Measurements from ENCODE around the gene GRAP2.
"Not testable (repeated sequence)": the region's sequence is repeated elsewhere in the genome, so short reads cannot be mapped to it uniquely, and the experiment has no call there.

The GRAP2 gene

DNA sequence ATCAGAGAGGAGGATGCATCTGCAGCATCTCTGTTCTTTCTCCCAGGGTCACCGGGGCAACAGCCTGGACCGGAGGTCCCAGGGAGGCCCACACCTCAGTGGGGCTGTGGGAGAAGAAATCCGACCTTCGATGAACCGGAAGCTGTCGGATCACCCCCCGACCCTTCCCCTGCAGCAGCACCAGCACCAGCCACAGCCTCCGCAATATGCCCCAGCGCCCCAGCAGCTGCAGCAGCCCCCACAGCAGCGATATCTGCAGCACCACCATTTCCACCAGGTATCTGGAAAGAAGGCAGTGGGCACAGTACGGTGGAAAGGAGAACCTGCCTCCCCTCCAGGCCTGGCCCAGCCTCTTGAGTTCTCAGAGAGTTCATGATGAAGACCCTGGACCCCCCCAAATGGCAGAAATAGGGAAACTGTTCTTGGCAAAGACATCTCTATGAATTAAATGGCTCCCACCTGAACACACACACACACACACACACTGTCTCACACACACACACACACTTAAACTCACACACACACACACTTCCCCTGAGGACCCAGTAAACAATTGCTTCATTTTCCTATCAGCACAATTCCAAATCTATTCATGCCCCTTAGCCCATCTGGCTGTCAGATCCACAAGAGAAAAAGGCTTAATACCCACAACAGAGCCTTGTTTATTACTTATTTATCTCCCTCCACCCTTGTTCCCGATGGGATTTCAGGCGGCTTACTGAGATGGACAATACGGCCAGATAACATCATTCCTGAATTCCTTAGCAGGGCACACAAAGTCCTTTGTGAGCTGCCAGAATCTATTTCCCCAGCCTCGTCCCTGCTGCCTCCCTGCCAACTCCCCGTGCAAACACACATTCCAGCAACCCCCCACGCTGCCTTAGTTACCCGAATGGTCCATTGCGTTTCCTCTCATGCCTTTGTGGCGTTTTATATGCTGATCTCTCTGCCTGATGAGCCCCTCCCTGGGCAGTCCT lies 67.4 kb downstream of the GRAP2 start:
- FAIRE-seq, result no peak

DNA sequence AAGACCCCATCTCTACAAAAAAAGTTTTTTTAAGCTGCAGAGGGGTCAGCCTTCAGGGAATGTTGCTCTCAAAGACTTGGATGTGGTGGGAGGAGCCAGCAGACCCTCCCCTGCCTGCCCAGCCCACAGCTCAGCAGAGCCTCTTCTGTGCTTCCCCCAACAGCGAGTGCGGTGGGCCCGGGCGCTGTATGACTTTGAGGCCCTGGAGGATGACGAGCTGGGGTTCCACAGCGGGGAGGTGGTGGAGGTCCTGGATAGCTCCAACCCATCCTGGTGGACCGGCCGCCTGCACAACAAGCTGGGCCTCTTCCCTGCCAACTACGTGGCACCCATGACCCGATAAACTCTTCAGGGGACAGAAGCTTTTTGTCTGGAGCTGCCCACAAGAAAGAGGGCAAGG lies 69.9 kb downstream of the GRAP2 start:
- no peak for FAIRE-seq

DNA sequence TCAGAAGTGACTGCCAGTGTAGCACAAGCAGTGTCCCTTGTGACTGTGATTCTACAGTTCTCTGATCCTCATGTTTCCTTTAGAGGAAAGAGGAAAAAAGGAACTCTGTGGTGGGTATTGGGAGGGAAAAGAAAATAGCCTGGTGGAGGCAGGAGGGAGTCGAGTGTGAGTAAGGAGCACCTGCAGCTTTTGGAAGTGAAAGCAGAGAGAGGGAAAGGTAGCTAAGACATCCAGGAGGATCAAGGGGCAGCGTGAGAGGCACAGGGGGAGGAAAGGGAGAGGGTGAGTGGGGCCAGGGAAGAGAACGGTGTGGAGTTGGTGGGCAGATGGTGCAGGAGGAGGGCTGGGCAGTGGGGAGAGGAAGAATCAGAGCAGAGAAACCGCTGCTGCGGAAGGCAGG lies 71.8 kb downstream of the GRAP2 start:
- no peak for FAIRE-seq

DNA sequence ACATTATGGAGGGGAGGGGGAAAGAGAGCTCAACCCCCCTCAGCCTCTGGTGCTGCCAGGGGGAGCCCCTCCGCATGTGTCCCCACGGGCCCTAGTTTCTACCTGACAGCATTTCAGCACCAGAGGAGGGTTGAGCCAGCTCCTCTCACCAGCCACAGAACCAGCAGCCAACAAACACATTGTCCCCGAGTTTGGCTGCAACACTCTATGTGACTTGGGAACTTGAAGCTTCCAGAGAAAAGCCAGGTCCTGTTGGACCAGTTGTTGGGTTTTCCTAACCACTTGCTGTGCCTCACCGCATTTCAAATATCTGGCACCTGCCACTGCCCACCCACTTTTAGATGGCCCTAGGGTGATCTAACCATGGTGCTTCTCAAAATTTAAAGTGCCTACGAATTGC lies 72.8 kb downstream of the GRAP2 start:
- FAIRE-seq, result no peak

DNA sequence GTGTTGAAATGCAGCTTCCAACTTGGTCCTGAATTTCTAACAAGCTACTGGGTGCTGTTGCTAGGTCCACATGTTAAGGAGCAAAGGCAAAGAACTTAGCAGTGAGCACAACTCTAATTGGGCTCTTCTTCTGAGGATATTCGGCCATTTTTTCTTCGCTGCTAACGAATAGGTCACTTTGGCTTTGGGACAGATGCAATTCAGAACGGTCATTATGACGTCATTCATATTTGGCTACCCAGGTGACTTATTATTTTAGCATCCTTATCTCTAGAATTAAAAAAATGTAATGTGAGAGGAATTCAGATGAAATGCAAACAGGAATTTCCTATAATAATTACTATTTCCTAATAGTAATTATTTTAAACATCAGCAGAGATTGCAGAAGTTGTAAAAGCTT lies 73.2 kb downstream of the GRAP2 start:
- no peak for FAIRE-seq

DNA sequence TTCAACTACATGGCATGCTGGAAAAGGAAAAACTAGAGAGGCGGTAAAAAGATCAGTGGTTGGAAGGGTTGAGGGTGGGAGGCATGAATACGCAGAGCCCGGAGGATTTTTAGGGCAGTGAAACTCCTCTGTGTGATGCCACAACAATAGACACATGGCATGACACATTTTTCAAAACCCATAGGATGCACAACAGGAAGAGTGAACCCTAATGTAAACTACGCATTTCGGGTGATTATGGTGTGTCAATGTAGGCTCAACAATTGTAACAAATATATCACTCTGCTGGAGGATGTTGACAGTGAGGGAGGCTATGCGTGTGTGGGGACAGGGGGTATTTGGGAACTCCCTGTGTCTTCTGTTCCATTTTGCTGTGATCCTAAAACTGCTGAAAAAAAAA lies 78.2 kb downstream of the GRAP2 start:
- no peak for FAIRE-seq

DNA sequence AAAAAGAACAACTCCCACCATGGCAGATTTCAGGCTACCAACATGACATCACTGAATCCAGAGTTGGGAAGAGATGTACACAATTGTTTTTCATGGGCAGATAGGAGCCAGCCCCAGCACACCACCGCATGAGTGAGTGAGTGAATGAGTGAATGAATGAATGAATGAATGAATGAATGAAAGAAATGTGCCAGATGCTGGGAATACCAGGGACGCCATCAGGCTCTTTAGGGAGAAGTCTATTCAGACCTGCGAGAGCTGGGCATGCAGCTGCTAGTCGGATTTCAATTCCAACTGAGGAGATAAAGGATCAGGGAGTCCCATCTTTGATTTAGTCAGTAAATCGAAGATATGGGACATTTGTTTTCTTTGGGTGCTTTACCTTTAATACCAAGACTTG lies 78.6 kb downstream of the GRAP2 start:
- FAIRE-seq, result no peak

DNA sequence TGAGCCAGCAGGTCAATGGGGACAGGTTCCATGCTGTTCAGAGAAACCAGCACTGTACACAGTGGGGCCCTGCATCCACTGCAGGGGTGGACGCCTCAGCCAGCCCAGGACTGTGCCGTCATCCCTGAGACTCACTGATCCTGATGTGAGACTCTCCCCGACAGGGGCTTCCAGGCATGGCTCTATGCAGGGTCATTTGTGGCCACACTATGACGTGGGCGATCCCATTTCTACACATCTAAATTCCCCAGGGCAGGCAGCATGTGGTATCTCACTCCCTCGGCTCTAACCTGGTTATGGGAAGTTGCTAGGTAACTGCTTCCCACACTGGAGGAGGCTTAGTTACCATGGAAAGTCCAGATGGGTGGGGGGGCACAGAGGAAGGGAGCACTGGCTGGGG lies 79.7 kb downstream of the GRAP2 start:
- no peak for FAIRE-seq

DNA sequence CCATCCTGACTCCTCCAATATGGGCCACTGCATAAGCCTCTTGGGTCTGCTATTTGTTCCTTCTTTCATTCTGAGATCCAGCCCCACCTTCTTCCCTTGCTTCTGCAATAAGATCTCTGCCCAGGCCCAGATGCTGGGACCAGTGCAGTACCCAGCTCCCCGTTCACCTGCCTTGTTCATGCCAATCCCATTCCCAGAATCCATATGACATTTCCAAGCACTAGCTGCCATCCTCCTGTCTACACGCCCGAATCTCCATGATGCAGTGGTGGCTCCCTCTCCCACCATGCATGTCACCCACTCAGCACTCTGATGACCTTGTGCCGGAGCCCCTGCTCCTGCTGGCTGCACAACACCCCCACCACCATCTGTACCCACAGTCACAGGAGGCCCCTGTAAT lies 82.5 kb downstream of the GRAP2 start:
- no peak for FAIRE-seq

DNA sequence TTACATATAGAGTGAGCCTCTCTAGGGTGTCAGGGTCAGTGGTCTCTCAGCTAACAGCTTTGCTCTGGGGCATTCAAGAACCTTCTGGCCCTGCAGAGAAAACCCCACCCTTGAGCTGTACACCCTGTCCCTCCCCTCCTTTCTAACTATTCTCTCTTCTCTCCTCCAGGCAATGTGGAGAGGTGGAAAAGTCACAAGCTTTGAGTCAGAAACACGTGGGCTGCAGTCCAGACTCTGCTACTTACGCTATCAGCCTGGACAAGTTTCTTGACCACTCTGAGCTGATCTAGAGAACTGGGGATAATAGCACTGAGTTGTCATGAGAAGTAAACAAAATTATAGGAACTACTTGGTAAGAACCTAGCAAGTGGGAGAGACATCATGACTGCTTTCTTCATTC lies 83.1 kb downstream of the GRAP2 start:
- FAIRE-seq, result no peak

DNA sequence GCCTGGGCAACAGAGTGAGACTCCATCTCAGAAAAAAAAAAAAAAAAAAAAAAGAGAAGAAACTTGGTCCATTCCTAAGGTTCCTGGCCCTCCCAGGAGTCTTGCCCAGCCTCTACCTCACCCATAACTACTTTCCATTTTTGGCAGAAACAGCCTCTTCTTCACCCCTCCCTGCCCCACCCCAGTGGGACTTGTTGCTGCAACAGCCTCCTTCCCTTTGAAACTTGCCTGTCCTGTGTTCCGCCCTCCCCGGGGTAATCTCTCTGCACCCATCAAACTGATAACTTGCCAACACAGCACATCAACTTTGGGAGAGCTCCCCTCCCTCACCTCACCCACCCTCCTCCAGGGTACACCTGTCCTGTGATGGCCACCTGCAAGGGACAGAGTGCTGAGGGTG lies 83.9 kb downstream of the GRAP2 start:
- no peak for FAIRE-seq

DNA sequence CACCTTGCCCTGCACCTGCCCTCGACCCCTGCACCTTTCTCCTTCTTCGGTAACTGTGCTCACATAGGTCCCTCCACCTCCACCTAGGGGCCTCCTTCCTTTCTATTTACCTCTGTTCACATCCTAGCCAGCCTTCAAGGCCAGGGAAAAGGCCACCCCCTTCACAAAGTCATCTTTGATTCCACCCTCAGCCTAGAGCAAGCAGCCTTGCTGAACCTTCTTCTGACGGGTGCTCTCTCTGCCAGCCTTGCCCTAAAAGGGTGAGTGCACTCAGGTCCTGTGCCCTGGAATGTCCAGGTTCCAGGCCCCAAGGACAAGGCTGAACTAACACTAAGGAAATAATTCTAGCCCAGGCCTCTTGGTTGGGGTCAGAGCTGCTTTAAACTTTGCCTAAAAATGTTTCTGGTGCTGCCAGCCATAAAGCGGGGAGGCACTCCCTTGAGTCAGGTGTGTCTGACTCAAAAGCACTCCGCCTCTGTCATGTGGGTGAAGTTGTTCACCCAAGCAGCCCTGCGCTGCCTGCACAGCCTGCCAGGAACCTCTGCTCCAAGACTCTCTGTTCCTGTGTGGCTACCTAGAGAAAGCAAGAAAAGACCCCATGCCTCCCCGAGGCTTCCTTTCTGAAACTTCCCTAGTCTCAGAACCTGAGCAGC lies 84.6 kb downstream of the GRAP2 start:
- no peak for FAIRE-seq

DNA sequence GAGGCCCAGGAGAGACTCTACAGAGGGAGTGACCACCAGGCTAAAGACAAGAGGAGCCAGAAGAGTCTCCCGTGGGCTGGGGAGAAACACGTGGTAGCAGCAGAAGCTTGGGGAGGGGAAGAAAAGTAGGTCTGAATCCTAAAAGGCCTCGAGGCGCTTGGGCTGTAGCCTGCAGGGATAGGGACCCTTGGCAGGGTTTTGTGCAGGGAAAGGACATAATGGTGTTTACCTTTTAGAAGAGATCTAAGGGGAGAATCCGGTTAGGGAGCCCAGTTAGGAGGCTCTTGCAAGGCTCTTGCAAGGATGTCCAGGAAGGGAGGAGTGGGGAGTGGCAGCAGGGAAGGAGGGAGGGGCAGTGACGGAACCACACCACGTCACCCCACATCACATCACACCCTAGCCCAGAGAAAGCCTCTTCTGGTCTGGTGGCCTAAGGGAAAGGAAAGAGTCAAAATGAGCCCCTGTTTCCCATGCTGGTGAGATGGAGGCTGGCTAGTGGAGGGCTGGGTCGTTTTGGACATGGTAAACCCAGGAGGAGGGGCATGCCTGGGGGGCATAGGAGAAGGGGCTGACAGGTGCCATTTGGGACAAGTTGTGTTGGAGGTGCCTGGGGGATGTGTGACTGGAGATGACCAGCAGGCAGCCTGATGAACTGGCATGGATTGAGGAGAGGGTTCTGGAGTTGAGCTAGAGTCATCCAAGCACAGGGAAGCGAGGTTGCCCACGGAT lies 87.7 kb downstream of the GRAP2 start:
- no peak for FAIRE-seq

DNA sequence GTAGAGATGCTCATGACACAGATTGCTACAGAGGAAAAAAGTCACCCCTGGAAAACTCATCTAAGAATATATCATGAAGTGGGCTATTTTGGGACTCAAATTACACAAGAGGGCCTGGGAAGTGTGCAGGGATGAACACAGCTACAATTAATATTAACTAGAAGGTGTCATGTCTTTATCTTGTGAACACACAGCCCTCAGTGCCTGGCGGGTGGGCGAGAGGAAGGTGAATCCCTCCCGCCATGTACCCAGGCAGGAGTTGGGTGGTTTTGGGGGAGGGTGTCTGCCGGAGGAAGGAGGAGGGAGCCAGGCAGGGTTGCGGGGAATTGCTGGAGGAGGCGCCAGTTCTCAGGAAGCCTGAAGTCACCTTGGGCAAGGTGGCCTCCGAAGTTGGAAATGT lies 88.7 kb downstream of the GRAP2 start:
- no peak for FAIRE-seq

DNA sequence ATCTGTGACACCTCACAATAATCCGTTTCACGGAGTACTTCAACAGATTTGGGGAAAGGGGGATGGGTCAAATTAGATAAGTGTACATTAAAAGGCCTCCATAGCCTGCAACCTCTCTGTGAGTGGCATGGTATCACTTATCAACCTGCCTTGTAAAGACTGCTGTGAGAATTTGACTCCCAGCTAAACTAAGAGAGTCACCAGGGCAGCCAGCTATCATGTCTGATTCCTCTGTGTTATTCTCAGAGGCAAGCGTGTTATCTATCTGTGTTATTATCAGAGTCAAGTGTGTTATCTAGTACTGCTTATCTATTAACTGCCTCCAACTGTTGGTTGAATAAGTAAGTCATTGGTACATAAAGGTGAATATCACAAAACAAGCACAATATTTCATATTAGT lies 89.8 kb downstream of the GRAP2 start:
- no peak for FAIRE-seq

DNA sequence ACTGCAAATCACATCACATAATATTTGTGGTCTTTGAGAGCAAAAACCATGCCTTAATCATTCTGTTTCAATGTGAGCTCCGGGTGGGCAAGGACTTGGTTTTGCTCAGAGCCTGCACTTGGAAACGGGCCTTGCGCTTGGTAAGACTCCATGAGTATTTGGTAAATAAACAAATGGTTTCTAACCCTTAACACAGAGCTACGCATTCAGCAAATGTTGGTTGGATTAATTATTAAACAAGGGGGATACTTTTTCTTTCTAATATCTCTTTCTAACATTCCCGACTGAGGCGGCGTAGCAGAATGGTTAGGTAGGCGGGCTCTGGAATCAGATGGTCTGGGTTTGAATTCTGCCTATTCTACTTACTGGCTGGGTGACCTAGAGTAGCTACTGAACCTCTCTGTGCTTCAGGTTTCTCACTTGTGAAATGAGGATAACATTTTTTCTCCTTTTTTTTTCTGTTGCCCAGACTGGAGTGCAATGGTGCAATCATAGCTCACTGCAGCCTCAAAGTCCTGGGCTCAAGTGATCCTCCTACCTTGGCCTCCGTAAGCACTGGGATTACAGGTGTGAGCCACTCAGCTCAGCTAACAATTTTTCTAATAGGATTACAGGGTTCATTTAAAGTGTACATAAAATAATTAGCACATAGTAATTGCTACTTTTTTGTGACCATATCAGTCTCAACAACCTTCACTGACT lies 90.4 kb downstream of the GRAP2 start:
- no peak for FAIRE-seq

DNA sequence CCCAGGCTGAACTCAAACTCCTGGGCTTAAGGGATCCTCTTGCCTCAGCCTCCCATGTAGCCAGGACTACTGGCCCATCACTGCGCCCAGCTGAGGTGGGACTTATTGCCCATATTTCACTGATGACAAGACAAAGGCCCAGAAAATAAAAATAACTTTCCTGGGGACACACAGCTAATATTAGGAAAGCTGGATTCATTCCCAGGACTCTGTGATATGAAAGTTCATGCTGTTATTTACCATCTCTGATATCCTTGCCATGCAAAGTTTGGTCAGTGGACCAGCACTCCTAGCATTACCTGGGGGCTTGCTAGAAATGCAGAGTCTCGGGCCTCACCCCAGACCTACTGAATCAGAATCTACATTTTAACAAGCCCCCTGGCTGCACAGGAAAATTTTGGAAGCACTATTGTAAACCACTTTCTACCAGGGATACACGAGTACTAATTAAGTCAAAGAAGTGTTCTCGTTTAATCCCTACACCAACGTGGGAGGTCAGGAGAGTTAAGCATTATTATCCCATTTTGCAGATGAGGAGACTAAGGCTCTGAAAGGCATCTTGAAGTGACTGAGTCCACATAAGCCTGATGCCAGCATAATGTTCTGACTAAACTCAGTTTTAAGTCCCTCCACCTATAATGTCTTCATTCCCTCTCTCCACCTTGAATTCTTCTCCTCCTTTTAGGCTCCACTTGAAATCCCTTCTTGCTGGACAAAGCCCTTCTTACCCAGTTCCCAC lies 91.4 kb downstream of the GRAP2 start:
- FAIRE-seq, result no peak

DNA sequence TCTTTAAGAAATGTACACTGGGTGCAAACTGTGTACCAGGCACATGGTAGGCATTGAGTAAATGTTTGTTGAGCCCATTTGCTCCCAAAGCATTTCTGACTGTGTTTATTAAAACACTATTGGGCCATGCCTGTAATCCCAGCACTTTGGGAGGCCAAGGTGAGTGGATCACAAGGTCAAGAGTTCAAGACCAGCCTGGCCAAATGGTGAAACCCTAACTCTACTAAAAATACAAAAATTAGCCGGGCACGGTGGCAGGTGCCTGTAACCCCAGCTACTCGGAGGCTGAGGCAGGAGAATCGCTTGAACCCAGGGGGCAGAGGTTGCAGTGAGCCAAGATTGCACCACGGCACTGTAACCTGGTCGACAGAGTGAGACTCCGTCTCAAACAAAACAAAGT lies 92.0 kb downstream of the GRAP2 start:
- not testable (repeated sequence) for FAIRE-seq

DNA sequence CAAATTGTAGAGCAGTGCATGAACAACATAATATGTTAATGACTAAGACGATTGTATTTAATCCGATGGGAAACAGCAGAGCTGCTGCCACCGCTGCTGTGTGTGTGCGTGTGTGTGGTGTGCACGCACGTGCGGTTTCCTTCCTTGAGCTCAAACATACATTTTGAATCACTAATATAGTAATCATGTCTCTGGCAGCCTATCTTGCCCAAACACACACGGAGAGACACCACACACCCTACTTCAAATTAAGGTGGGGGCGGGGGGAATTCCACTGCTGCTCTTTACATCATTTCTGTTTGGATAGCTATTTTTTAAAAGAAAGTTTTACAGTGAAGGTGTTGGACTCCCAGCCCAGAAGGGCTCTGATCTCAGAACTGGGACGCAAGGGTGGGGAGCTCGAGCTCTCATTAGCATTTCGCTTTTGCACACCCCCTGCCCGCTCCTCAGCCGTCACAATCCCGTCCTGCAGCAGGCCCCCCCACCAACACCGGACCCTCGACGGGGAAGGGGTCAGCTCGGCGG lies 93.2 kb downstream of the GRAP2 start:
- FAIRE-seq, result no peak

DNA sequence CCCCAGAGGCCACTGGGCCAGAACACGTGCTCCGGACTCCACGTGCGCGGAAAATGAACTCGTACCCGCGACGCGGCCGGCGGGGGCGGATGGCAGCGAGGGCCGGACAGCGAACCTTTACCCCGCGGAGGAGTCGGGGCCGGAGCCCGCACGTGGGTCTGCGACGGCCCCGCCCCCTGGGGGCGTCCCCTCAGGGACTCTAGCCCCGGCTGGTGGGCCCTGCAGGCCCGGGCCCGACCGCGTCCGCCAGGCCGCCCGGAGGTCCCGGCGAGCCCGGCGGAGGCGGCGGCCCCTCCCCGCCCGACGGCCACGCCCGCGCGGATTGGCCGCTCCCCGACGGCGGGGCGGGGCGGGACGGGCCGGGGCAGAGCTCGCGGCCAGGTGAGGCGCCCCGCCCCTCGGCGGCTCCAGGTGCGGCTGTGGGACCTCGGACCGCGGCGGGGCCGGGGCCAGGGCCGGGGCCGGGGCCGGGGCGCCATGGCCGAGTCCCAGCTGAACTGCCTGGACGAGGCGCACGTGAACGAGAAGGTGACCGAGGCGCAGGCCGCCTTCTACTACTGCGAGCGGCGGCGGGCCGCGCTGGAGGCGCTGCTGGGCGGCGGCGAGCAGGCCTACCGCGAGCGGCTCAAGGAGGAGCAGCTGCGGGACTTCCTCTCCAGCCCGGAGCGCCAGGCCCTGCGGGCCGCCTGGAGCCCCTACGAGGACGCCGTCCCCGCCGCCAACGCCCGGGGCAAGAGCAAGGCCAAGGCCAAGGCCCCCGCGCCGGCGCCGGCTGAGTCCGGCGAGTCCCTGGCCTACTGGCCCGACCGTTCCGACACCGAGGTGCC lies 93.9 kb downstream of the GRAP2 start, which contains the start of gene FAM83F:
TSS of gene FAM83F (plus strand) at position 389 of the 827 bp plus-strand sequence. CDS start at position 478, 89 bp downstream.
- FAIRE-seq, result no peak
